22Rv1 (cell line): ENCODE results near the gene FHOD3.

Source experiments
- CTCF ChIP-seq: fragments of 450-650 bp; IDR thresholded peaks from 2 replicates; pipeline ENCODE4 v1.5.1; 2017; ENCODE audit warnings: mild to moderate bottlenecking
- ZFX ChIP-seq: fragments of 450-650 bp; IDR thresholded peaks from 2 replicates; pipeline ENCODE4 v1.6.1; 2017; ENCODE audit warnings: antibody characterized with exemption, borderline replicate concordance

GRCh38 chr18:36304723-36305122, 7.2 kb downstream of the FHOD3 start:
- no peak for TF ChIP-seq CTCF
- no peak for TF ChIP-seq ZFX
